Amygdala (tissue), 56 donors: ENCODE results near the gene PRM1.
"Not testable (repeated sequence)": the region's sequence is repeated elsewhere in the genome, so short reads cannot be mapped to it uniquely, and the experiment has no call there.

Experiments
- DNase-seq, 56 donors: peaks; one replicate each; lab custom pipeline; 2025; lab: John Stamatoyannopoulos, UW

Gene PRM1

GRCh38 chr16:11298950-11299547 is 17.9 kb upstream of the PRM1 start:
- DNase-seq = not testable (repeated sequence)

- DNase-seq = no peak
Measured at GRCh38 chr16:11298143-11298900, 17.2 kb upstream of the PRM1 start.

DNA sequence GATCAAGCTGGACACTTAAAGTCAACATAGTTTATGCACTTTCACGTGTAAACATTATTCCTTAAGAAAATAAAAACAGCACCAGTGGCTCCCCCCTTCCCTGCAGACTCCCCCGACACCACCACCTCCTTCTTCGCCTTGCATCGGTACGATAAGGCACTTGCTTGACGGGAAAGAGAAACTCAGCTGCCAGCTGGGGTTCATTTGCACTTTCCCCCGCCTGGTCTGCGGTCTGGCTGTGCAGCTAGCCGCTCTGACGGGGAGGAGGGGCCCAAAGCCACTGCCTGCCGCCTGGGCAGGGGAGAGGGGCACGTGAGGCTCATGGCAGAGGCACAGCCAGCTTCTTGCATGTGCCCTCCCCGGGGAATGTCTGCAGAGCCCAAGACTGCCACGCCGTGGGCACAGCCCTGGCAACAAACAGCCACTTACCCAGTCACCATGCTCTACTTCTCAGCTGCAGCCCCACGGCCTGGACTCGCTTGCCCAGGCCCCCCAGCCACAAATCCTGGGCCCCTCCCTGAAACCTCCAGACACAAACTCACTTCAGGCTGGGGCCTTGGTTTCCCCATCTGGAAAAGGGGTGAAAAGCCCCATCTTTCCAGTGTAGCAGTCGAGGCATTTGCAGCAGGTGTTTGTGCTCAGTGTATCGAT is 16.5 kb upstream of the PRM1 start:
- DNase-seq = peak in 54 of 56 donors; percentile 4 to 83 (median 57)

DNA sequence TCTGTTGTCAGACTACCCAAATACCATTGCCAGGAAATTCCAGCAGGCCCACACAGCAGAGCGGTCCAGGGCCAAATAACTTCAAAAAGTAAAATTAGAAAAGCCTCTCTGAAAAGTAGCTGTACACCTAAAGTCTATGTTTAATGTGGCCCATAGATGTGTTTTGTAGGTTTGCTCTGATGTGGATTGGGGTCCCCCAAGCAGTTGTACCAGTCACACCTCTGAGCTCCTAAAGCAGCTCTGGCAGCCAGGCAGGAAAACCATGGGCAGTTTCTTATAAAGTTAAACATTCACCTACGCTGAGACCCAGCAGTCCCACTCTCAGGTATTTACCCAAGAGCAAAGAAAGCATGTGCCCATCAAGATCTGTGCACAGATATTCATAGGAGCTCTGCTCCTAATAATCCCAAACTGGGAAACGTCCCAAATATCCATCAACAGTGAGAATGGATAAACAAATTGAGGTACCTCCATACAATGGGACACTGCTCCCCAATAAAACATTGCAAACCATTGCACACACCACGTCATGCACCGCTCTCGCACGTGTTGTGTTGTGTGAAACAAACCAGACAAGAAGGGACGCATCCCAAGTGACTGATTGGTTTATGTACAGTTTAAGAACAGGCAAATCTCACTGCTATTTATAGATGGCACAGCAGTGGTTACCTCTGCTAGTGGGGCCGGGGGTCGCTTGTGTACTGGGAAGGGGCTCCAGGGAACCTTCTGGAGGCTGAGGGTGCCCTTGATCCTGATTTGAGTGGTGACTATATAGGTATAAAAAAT is 15.8 kb upstream of the PRM1 start:
- no peak for DNase-seq

DNA sequence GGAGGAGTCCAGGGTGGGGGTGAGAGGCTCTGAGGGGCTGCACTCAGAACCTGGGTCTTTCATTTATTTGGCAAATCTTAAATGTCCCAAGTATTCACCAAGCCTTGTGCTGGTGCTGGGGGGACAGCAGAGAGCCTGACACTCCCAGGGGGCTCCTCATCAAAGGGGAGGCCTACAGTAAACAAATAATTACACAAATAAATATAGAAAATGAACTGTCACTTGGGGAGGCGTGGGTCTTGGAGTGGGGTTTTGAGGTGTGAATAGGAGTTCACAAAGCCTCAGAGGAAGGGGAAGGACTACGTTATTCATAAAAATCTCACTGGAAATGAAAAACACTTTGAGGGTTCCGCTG is 15.2 kb upstream of the PRM1 start:
- DNase-seq = no peak

DNA sequence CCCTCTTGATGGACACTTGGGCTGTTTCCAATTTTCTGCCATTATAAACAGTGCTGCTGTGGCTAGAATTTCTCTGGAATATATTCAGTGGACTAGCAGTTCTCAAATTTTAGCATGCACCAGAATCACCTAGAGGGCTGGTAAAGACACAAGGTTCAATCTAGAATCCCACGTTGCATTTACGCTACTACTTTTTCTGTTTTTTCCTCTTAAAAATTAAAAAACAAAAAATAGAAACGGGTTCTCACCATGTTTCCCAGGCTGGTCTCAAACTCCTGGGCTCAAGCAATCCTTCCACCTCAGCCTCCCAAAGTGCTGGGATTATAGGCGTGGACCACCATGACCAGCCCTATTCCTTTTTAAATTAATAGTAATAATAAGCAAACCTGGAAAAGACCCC is 14.5 kb upstream of the PRM1 start:
- DNase-seq = no peak

- no peak for DNase-seq
Measured at GRCh38 chr16:11292076-11292748, 11.1 kb upstream of the PRM1 start.

DNA sequence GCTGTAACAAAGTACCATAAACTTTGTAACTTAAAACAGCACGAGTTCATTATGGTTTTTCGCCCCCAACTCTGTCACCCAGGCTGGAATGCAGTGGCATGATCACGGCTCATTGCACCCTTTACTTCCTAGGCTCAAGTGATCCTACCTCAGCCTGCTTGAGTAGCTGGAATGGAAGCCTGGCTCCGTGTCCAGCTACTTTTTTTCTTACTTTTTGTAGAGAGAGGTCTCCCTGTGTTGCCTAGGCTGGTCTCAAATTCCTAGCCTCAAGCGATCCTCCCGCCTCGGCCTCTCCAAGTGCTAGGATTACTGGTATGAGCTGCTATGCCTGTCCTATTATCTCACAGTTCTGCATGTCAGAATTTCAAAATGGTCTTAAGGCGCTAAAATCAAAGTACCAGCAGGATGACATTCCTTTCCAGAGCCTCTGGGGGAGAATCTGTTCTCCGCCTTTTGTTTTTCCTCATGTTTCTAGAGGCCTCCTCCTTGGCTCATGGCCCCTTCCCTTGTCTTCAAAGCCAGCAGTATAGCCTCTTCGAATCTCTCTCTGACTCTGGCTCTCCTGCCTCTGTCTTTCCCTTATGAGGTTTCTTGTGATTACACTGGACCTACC is 10.1 kb upstream of the PRM1 start:
- no peak for DNase-seq

DNA sequence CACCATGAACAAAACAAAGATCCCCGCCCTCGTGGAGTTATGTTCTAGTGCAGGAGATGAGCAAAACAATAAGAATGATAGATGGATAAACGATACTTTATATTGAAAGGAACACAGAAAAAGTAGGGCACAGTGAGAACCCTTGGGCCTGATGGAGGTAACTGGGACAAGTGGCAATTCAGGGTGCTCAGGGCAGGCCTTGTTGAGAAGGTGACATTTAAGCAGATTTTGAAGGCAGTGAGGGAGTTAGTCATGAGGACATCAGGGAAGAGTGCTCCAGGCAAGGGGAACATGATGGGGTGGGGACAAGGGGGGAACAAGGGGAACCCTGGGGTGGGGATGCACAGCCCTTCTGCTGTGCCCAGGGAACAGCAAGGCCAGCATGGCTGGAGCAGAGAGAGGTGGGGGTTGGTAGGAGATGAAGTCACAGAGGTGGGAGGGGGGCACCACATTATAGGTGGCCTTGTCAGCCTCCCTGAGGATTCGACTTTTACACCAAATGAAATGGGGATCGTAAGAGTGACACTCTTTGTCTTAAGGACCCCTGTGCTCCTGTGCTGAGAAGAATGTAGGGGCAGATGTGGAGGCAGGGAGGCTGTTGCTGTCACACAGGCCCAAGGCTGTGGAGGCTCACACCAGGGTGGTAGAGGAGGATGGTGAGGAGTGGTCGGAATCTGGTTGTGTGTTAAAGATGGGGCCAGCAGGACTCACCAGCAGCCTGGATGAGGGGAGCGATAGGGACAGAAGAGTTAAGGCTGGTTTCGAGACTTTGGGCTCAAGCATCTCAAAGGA is 9.2 kb upstream of the PRM1 start:
- DNase-seq = no peak

- not testable (repeated sequence) for DNase-seq
Measured at GRCh38 chr16:11289696-11290095, 8.6 kb upstream of the PRM1 start.

GRCh38 chr16:11289202-11289601 is 8.1 kb upstream of the PRM1 start:
- DNase-seq = no peak

DNA sequence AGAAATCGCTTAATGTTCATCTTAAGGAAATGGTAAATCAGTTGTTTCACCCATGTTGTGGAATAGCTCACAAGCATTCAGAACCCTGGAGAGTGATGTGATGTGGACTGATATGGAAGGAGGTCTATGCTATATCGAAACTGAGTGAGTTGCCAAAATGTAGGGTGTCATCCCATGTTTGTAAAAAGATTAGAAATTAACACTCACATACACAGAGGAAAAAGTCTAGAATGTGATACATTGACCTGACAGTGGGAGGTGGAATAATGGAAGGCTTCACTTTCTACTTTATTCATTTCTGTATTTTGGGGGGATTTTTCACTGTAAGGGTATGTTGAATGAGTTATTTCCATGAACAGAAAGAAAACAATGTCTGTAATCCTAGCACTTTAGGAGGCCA is 4.7 kb upstream of the PRM1 start:
- no peak for DNase-seq

DNA sequence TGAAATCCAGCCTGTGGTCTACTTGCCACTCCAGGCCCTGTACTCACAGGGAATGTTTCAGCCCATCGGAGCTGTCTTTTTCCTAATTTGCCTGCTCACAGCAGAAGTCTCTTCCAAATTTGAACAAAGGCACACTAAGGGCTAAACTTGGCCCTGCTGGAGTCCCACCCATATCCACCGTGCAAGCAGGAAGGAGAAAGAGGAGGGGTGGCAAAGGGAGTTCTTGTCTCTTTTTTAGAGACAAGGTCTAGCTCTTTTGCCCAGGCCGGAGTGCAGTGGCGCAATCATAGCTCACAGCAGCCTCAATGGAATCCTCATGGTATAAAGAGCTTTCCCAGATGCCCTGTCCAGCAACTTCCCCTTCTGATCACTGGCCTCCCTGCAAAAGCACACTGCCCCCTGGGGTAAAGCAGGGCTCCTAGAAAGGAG is 2.7 kb upstream of the PRM1 start:
- no peak for DNase-seq

DNA sequence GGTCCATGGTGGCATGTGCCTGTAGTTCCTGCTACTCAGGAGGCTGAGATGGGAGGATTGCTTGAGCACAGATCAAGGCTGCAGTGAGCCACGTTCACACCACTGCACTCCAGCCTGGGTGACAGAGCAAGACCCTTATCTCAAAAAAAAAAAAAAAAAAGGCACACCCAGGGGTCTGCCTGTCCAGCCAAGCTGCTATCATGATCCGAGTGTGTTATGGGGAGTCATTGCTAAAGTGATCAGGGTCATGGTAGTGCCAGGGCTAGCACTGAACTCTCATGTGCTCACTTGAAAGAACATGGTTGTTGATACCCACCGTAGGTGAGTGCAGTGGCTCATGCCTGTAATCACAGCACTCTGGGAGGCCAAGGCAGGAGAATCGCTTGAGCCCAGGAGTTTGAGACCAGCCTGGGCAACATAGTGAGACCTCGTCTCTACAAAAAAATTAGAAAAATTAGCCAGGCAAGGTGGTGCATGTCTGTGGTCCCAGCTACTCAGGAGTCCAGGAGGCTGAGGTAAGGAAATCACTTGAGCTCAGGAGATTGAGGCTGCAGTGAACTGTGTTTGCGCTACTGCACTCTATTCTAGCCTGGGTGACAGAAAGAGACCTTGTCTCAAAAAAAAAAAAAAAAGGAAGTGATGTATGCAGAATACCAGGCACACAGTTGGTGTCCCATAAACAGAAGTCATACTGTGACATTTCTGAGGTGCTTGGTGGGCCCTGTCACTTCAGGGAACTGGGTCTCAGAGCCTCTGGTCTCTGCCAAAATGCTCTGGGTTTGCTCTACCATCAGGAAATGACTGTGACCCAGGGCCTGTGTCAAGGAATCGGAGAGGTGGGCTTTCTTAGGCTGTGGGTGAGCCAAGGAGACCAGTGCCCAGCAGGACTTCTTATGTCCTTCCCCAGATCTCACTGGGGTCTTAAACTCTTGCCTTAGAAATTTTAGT is 2.2 kb downstream of the PRM1 start:
- no peak for DNase-seq

DNA sequence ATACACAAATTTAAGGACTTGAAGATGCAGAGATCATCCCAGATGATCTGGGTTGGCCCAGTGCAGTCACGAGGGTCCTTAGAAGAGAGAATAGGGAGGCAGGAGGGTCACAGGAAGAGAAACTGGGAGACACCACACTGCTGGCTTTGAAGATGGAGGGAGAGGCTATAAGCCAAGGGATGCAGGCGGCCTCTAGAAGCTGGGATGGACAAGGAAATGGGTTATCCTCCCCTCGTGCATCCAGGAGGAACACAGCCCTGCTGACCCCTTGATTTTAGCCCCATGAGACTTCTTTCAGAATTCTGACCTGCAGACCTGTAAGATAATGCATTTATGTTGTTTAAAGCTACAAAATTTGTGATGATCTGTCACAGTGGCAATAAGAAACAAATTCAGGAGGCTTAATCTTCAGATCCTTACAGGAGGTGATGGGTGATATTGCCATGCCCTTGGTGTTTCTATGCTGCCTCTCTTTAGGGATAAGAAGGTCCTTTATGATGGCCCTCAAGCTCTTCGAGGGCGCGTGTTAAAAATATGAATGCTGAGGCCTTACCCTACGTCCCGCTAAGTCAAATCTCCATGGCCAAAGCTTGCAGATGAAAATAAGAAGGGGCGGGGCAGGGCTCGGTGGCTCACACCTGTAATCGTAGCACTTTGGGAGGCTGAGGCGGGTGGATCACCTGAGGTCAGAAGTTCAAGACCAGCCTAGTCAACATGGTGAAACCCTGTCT is 3.4 kb downstream of the PRM1 start:
- DNase-seq = no peak

GRCh38 chr16:11276896-11277593 is 4.1 kb downstream of the PRM1 start:
- no peak for DNase-seq
